Stimulated activated CD4-positive, alpha-beta T cell treated with anti-CD3 and anti-CD28 coated beads, Interleukin-15, amount 100 ng/mL, for 1 hour (primary cell): ENCODE data around the gene DNAJC5G.
A peak's percentile ranks its signal among the peaks of the same experiment; 100 is the strongest.
"Not testable (repeated sequence)": the region's sequence is repeated elsewhere in the genome, so short reads cannot be mapped to it uniquely, and the experiment has no call there.

Experiments
- DNase-seq, 2 donors: peaks; one replicate each; pipeline ENCODE4 v3.0.0-alpha.2; 2020; ENCODE audit warnings: low read depth in 1 of 2, low spot score in 1 of 2

Gene DNAJC5G

DNA sequence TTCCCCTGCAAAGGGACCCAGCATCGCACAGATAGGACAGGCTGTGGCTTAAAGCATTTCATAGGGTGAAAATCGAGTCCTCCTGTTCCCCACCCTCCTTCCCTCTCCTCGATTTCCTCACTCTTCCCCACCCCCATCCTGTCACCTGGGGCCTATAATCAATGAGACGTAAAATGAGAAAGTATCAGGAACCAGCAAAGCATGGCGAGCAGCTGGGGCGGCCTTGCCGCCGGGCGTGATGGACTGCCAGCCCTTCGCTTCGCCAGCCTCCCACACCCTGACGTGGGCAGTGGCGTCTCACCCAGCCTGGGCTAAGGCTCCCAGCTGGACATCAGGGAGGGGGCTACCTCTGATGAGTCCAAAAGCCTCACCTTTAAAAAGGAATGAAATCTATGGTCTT lies 23.5 kb upstream of the DNAJC5G start:
- no peak for DNase-seq

DNA sequence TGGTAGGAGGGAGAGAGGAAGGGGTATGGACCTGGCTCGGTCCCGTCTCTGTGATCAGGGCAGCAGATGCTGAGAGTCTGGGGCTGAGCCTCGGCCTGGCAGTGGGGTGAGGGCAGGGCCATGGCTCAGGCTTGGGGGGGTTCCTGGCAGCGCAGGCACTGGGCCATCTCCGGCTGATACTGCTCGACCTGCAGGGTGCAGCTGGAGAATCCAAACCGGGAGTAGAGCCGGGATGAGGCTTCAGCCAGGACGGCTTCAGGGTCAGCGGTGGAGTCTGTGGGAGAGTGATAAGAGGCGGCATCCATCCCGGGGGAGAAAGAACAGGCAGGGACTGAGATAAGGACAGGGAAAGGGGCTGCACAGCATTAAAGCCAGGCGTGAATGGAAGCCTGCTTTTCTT lies 20.0 kb upstream of the DNAJC5G start:
- DNase-seq: no peak

DNA sequence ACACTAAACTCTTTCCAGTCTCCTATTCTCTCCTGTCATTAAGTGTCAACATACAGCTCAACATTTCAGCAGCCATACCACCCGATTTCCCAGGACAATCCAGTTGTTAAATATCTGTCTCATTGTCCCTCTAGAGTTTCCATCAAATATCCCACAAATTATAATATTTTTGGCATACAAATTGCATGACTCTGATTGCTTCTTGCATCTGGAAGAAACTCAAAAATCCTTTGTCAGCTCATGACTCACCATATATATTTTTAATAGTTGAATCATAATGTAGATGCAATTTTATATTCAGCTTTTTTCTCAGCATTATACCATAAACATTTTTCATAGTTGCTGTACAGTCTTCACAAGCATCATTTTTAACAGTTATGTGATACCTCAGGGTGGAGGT lies 19.6 kb upstream of the DNAJC5G start:
- DNase-seq: no peak

DNA sequence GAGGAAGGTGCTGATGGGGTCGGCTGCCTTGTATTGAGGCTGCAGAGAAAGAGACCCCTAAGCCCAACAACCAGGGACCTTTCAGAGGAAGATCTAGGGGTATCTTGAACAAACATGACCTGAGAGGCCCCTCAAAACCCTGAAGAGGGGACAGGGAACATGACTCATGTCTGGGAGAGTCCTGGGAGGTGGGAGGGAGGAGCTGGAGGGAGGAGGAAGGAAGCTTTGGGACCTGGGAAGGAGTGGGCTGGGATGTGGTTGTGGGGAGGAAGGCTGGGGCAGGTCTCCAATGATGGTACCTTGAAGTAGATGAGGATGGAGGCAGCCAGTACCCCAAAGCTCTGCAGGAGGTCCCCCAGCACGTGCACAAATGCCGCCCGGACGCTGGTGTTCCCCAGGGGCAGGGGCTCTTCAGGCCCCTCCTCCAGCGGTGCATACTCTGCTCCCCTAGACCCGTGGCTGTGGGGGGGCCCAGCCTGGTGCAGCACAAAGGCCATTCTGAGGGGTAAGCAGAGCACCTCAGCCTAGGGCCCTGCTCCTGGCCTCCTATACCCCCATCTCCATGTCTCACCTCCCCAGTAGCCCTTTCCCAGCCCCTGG lies 18.3 kb upstream of the DNAJC5G start:
- no peak for DNase-seq

DNA sequence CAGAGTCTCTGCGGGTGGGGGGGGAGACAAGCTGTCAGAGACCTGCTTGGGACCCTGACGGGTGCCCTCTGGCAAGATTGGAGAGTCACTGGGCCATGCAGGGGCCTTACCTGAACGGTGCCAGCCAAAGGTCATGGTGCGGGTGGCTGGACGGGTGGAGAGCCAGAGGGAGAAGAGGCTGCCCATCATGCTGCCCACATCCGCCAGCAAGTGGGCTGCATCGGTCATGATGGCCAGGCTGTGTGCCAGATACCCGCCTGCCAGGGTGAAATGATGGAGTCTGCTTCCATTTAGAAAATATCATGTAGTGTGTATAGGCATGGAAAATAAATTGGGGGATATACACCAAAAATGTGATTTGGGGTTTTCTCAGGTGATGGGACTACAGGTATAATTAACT lies 17.2 kb upstream of the DNAJC5G start:
- DNase-seq: no peak

DNA sequence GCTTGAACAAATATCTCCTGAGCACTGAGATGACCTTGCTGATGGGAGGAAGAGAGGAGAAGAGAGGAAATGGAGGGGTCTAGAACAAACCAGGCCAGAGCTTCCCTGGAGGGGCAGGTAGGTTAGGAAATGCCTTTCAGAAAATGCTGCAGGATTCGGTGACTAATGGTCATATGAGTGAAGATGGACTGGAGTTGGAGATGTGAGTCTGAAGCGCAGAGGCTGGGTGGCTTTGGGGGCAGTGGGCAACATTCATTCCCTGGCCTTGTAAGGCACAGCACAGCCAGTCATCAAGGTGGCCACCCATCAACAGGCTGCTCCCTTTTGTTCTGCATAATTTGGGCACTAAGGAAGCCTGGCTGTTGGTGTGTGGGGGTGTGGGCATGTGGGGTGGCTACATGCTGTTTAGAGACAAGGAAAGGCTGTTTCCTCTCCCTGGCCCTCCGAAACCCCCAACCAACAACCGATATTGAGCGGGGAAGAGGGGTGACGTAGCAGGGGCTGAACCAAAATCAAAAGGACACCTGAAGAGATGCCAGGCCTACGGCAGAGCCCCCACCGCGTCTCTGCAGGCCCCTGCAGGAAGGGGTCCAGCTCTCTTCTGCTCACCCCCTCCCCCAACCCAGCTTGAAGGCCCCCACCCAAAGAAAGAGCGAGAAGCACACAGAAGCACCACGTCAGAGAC lies 13.8 kb upstream of the DNAJC5G start:
- no peak for DNase-seq

DNA sequence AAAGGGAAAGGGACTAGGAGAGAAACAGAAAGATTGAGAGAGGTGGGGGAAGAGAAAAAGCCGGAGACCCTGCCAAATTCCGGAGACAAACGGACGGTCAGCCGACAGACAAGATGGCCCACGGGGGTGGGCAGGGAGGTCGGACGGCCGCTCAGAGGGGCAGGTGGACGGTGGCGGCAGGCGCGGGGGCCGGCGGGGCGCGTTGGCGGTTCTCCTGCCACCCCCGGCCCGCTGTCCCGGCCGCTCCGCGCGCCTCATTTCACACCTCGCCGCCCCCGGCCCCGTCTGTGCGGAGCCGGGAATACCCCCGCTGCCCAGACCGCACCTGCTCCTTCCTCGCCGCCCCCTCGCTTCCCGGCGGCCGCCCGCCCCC lies 13.3 kb upstream of the DNAJC5G start:
- DNase-seq: no peak

DNA sequence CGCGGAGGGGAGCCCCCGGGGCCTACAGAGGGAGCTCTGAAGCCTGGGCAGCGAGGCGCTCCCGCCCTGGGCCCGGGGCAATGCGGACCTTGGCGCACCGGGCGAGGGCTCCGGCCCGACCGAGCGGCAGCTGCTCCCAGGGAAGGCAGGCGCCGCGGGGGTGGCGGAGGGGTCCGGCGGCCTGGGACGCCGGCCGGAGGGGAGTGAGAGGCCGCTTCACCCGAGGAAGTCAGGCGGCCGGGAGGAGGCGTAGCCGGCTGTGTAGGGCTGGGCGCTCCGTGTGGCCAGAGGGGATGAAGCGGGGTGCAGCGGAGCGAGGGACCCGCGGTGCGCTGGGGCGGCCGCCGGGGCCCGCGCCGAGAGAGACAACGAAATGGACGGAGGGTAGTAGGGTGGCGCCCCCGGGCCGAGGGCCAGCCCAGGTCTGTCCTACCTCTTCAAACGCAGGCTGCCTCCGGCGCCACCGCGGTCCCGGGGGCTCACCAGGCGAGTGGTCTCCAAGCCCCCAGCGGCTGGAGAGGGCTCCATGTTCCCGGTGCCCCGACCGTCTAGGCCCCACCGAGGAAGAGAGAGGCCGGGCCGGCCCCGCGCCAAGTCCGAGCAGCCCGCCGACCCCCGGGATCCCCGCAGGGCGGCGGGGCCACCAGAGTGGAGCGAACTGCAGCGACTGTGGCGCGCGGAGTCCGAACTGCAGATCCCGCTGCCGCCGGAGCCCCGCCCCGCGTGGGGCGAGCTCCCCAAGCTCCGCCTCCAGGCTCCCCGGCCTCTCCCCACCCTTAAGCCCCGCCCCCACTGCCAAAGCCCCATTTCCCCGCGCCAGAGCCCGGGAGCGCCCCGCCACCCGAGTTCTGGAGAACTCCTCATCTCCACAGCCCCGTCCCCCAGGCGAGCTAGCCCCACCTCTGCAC lies 12.6 kb upstream of the DNAJC5G start, which contains the start of gene SLC30A3:
TSS of gene SLC30A3 (minus strand) at position 669 of the 908 bp plus-strand sequence. CDS start at position 528, 141 bp downstream.
- DNase-seq: peak; percentile 44 to 57

DNA sequence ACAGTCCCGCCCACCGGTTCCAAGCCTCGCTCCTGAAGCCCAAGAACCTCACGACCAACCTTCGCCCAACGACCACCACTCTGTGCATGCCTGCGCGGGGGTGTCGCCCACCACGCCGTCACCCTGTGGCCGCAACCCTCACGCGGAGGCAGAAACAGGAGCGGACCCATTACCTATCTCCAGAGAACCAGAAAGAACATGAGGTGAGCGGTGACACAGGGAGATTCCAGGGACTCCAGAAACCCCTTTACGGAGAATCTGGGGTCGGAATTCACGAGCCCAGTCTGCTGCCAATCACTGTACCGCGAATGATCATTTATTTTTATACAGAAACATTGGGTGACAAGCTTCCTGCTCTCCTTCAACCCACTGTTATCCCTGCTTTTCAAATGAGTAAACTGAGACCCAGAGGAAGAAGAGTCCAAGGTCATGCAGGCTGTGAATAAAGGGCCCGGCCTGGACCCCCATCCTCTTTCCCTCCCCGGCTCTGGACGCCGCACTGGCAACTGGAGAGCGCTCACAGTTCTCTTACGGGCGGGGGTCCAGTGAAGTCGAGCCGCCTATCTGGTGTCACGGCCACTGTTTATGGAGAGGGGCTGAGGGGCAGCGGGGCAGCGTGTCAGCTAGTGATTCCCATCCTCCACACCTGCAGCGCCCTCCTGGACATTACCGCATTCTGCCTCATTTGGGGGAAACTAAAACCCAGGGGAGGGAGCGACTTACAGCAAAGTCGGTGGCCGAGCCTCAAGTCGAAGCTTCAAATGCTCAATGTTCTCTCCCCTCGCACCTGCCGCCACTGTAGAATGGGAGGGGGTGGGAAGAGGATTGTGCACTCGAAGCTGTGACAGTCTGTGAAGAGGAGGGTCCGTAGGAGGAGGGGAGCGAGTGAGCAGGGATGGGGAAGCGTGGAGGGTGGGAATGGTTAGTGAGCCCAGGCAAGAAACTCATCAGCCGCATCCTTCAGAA lies 11.7 kb upstream of the DNAJC5G start:
- no peak for DNase-seq

DNA sequence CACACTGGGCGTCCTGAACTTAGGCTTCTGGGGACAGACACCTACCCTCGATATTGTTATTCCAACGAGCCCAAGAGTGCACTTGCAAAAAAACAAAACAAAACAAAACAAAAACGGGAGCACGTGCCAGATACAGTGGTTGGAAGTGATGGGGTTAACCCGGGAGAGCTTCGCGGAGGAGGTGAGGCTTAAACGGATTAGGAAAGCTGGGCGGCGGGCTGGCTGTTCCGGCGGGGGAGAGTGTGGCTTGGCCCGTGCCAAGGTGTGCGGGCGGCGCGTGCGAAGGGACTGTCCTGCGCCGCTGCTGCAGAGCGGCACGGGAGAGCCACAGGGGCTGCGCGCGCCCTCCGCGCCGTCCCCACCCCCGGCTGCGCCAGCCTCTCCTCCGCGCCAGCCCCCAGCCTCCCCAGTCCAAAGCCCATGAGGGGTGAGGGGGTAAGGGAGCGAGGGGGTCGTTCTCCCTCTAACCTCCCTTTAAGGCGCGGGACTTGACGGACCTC lies 10.9 kb upstream of the DNAJC5G start:
- DNase-seq: no peak

DNA sequence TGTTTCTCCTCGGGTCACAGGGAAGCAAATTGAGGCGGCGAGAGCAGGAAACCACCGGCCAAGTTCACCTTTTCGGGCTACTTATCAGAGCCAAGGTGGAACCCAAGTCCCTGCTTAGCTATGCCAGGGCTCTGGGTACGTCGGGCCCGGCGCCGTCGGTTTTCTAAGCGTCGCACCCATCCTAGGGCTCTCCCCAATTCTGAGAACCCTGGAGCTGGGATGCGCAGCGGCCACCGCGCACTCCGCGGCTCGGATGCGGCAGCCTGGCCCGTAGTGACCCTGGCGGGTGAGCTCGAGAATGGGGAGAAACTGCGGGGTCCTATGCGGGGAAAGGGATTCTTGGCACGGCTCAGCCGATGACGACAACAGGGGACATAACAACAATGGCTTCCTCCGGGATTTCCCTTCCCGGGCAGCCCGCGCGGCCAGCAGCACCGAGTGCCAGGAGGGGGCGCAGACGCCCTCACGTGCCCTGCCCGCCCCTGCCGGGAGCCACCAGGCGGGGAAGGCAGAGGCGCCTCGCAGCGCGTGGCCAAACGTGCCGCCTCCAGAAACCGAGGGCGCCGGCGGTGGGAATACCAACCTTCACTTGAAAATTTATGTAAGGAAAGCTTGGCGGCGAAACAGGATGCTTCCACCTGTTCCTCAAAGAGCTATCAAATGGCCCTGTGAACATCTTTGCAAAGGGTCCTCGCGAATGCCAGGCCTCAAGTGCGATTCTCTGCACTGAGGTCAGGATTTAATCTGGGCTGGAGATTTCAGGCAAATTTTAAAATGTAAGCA lies 10.3 kb upstream of the DNAJC5G start:
- peak; percentile 37 to 56 for DNase-seq

DNA sequence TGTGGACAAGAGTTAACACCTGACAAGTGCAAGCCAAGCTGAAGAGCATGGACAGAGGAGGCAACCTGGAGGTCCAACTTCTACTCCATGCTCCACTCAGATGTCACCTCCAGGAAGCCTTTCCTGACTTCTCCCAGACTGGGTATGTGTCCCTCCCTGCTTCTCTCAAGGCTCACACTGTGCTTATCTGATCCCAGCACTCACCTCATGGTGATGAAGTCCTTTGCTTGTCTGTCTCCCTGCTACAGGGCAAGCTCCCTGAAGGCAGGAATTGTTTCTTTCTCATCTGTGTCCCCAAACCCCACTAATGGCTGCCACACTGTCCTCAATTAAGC lies 9.7 kb upstream of the DNAJC5G start:
- no peak for DNase-seq

DNA sequence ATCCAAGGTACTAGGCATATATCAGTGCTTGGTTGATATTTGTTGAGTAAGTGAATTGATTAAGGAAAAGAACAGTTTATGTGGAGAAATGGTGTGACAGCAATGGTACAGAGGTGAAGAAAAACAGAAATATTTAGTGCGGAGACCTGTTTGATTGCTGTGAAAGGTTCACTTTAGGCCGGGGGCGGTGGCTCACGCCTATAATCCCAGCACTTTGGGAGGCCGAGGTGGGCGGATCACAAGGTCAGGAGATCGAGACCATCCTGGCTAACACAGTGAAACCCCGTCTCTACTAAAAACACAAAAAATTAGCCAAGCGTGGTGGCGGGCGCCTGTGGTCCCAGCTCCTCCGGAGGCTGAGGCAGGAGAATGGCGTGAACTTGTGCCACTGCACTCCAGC lies 6.9 kb upstream of the DNAJC5G start:
- DNase-seq: not testable (repeated sequence)

DNA sequence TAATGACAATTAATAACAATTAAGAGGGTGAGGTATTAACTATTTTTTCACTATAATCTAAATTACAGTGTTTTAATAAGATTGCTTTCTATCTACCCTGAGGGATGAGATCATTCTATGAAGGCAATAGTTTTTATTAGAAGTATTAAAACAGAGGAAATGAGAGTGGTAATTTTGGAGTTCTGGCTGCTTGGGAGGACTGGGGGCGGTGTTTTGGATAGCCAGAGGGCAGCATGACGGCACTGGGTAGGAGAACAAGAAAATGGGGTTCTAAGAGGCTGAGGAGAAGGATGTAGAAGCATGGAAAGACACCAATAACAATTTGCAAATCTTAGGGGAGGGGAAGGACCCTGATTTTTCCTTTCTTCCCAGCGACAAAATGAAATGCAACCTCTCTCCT lies 5.1 kb upstream of the DNAJC5G start:
- DNase-seq: no peak

DNA sequence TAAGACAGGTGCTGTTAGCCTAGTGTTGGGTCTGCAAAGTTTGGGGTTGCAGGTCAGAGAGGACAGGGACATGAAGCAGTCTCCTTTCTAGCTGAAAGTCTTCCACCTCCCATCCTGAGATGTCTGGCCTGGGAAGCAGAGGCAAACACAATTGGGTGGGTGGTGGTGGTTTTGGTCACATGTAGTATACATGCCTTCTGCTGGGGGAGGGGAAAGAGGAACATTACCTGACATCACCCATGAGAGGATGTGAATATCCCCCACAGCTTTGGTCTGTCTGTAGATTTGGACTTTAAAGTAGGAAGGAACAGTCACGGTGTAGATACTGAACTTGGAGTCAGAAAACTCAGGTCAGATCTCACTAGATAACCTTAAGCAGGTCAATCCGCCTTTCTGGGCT lies 4.6 kb upstream of the DNAJC5G start:
- DNase-seq: no peak

DNA sequence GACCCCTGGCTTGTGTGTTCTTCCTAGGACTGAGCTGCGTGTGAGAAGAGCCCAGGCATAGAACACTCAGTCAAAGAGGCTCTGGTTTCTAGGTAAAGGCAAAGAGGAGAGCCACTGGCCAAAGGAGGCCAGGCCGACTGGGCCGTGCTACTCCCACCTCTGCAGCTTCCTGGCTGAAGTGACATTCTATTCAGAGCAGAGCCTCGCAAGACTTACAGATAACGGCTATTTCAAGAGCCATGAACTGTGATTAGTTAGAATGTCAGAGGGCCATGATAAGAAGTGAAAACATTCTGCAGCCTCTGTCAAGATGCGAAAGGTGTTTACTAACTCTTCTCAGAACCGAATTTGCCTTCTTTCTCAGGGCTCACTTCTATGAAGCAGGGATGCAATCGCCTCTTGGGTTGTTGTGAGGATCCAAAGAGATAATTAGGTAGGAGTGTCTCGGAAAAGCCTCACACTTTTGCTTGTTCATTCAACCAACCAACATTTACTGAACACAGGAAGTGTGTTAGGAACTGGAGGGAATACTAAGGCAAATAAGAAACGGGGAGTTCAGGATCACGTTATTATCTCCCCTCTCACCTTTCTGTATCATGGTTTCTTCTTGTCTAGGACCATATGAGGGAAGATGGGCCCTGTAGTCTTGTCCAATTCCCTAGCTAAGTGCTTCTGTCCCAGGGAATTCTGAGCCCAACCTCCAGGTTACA lies 3.4 kb upstream of the DNAJC5G start:
- no peak for DNase-seq

DNA sequence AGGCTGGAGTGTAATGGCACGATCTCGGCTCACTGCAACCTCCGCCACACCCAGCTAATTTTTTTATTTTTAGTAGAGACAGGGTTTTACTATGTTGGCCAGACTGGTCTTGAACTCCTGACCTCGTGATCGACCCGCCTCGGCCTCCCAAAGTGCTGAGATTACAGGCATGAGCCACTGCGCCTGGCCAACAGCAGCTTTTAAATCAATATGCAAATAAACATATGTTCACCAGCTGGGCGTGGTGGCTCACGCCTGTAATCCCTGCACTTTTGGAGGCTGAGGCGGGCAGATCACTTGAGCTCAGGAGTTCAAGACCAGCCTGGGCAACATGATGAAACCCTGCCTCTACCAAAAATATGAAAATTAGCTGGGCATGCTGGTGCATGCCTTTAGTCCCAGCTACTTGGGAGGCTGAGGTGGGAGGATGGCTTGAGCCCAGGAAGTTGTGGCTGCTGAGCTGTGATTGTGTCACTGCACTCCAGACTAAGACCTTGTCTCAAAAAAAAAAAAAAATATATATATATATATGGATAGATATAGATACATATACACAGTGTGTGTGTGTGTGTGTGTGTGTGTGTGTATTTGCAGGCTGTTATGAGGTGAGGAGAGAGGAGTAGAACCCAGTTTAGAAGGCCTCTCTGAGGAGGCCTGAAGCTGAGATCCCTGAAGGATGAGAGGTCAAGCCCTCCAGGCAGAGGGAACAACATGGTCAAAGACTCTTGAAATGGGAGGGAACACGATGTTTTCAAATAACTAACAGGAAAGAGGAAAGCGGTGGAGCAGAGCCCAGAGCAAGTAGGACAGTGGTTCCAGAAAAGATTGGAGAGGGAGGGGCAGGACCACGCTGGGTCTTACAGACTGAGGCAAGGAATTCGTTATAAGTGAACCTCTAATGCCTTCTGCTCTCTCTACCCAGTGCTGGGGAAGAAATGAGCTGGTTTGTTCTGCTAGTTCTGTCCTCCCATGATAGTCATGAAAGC lies 2.4 kb upstream of the DNAJC5G start:
- DNase-seq: not testable (repeated sequence)

DNA sequence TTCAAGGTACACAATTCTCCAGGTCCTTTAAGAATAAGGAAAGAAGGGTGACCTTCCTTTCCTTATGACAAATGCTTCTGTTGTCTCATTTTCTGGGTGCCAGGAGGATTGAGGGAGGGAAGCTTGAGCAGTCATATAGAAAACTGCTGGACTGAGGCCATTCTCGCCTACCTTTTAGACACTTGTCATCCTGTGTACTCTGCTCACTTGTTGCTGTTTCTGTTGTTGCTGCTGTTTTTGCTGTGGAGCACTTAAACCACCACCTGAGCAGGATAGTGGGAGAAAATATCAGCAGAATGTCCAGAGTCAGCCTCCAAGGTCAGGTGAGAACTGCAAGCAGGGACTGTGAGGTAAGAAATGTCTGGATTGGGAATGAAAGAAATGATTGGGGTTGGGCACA lies 2.8 kb downstream of the DNAJC5G start:
- DNase-seq: no peak
